ENCODE data around the gene LIN28B.
"Not testable (repeated sequence)": the region's sequence is repeated elsewhere in the genome, so short reads cannot be mapped to it uniquely, and the experiment has no call there.

Gene LIN28B

DNA sequence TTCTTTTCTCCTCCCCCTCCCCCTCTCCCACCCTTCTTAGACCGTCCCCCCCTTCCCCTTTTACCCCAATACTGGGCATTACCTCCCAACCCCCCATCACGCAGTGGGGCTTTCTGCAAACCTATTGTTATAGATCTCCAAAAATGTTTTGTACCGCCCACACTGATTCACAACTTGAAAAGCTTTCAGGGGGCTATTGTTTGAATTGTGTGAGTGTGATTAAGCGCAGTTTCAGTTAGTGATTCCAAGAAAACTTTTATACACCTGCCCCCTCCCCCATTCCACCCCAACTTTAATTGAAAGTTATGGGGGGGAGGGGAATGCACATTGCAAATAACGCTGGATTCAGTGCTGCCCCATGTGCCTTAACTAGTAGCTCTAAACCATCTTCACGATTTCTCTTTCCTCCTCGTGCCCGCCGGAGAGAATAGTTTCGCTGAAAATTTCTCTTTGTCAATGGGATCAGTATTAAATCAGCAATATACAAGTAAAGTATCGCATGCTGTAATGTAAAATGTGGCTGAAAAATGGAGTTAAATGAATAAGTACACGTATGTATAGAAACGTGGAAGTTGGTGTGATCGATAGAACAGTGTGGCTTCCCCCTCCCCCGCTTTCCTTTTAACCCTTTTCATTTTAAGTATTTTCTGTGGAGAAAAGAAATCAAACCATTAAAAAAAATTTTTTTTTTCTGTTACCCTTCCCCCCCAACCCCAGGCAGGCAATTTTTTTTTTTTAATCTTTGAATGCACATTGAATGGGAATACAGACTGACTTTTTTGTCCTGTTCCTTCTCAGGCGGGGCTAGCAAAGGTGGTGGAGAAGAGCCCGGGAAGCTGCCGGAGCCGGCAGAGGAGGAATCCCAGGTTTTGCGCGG, 632 bp downstream of the LIN28B start:
- no peak for DNase-seq

DNA sequence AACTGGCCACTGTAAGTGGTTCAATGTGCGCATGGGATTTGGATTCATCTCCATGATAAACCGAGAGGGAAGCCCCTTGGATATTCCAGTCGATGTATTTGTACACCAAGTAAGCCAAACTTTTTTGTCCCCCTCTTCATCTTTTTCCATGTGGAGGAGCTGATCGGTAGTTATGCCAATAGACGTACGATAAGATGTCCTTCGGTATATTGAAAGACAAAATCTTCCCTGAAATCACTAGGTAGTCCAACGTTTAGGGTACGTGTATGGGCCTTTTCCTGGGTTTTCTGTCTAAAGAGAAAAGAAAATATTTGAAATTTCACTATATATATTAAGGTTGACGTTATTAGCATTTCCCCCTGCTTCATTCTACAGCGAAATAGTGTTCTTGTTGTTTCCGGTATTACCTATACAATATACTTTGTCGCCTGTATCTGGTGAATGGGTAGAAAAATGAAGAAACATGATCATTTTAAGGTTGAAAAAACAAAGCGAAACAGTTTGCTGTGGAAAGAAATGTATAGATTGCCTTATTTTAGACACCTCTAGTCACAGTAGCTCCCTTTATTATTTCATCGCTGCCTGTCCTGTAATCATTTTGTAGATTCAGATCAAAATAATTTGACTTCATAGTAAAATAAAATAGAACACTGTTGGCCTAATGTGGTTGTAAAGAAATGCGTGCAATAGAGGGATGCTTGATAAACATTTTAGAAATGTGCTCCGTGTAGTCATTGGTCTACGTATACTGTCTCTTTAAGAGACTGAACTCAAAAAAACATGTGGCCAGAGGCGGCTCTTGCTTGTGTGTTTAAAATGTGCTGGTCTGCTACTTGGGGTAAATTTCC, 1.5 kb downstream of the LIN28B start:
- no peak for DNase-seq

DNA sequence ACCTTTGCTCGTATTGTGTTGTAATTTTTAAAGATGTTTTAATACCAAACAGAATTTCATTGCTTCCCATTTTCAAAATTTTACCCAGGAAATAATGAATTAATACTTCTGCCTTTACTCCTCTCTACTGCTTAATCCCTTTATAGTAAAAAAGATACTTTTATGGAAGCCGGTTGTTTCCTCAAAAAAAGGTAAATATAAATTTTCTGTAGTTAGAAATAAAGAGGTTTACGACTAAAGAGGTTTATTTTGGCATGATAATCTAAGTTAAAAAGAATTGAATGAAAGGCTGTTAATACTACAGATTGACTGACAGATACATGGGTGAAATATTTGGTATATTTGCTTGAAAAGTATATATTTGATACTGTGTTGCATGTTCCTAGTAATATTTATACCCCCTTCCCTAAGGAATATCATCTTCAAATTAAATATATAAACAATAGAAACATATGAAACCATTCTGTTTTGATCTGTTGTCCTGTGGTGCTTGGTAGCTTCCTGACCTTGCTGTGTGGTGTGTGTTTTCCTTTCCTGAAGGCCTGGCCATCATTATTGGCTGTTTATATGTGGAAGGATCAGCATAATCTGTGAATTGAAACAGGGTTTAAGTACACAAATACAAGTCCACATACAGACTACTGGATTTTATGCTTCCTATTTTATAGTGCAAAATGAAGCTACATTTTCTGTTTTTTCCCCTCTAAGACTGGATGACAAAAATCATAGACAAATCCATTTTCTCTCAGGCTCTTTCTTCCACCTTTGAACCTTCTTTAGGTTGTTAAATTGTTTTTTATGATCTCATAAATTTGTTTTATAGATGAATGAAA, 2.3 kb downstream of the LIN28B start:
- no peak for DNase-seq

DNA sequence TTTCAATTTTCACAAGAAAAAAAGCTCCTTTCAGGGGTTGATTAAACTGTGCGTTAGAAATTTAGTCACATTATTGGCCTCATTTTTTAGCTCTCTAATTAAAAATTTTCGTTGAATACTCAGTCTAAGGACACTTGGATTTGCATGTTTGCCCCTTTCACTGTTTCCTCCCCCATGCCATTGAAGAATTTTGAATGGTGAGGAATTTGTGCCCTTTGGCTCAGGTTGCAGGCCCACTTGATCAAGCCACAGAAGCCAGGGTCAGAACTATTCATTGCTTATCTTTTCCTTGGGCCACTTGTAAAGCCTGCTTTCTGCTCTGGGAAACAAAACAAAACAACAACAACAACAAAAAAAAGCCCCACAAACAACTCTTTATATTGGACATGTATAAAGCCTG, 12.2 kb downstream of the LIN28B start:
- no peak for DNase-seq

- DNase-seq: no peak
Measured at GRCh38 chr6:104969785-104970581, 13.1 kb downstream of the LIN28B start.

DNA sequence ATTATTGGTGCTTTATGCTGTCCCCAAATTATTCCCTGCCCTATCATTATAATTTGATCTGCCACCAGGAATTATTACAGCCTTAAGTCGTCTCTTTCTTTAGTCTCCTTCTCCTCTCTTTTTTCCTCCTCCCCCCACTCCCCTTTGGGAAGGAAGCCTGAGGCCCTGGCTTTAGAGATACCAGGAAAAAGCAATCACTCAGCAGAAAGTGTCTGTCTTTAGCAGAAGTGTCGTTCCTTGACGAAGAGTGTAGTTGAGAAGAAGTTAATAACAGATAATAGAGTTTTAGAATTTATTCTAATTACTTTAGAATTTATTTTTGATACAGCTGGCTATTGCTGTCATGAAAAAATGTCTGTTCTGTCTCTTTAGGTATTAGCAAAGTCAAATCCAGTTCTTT, 16.5 kb downstream of the LIN28B start:
- DNase-seq: no peak

- no peak for DNase-seq
Measured at GRCh38 chr6:104983296-104983695, 26.4 kb downstream of the LIN28B start.

- no peak for DNase-seq
Measured at GRCh38 chr6:104983776-104984175, 26.9 kb downstream of the LIN28B start.

DNA sequence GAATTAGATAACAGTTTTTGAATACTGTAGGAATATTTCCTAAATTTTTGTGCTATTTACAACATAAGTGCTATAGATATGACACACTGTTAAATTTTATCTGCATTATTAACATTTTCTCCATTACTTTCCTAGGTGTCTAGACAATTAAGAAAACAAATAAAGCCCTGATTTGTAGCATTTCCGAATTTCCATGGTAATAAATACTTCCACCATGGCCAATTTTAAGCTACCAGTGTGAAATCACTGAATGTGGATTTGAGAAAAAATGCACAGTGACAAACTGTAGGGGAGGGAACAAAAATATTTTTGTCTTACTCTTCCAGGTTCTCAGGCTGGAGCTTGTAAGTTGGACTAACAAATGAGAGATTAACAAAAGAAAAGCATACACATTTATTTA, 27.9 kb downstream of the LIN28B start:
- no peak for DNase-seq

DNA sequence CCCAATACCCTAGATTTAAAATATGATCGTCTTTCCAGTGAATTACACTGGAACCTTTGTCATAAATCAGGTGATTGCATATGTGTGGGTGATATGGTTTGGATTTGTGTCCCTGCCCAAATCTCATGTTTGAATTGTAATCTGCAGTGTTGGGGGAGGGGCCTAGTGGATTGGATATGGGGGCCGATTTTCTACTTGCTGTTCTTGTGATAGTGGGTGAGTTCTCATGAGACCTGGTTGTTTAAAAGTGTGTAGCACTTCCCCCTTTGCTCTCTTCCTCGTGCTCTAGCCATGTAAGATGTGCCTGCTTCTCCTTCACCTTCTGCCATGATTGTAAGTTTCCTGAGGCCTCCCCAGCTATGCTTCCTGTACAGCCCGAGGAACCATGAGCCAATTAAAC, 29.0 kb downstream of the LIN28B start:
- DNase-seq: not testable (repeated sequence)

DNA sequence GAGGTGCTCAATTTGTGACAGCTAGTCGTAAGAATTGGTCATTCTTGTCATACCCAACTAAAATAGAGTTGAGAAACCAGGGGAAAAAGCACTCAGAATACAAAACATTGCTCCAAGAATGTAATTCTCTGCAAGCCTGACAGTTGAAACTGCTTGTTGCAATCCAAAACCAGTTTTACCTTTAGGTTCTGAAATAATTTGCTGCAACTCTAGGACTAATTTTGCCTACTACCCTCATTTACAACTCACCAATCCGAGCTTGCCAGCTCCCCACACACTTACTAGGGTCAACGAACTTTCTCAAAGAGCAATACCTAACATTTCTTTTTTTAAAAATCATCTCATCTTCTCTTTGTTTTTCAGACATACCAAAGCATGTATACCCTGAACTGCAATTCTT, 29.7 kb downstream of the LIN28B start:
- DNase-seq: no peak

- DNase-seq: no peak
Measured at GRCh38 chr6:104987218-104987617, 30.3 kb downstream of the LIN28B start.

DNA sequence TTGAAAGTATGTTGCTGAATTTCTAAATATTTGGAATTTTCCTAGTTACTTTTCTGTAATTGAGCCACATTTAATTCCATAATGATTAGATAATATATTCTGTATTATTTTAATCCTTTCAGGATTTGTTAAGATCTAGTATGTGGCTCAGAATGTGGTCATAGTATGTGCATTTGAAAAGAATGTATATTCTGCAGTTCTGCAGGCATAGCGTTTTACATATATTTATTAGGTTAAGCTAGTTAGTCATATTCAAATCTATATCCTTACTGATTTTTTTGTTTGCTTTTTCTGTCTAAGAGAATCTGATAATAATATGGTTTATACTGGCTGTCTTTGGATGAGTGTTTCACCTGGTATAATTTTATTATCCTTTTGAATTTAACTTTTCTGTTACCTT, 33.2 kb downstream of the LIN28B start:
- DNase-seq: no peak

DNA sequence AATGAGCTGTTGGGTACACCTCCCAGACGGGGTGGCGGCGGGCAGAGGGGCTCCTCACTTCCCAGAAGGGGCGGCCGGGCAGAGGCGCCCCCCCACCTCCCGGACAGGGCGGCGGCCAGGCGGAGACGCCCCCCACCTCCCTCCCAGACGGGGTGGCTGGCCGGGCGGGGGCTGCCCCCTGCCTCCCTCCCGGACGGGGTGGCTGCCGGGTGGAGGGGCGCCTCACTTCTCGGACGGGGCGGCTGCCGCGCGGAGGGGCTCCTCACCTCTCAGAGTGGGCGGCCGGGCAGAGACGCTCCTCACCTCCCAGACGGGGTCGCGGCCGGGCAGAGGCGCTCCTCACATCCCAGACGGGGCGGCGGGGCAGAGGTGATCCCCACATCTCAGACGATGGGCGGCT, 34.2 kb downstream of the LIN28B start:
- DNase-seq: not testable (repeated sequence)

DNA sequence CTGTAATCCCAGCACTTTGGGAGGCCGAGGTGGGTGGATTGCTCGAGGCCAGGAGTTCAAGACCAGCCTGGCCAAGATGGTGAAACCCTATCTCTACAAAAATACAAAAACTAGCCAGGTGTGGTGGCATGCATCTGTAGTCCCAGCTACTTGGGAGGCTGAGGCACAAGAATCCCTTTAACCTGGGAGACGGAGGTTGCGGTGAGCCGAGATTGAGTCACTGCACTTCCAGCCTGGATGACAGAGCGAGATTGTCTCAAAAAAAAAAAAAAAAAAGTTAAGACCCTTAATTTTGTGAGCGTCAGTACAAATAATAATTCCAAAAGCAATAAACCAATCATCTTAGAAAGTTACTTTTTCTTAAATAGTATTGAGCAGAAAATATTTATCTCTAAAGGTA, 36.7 kb downstream of the LIN28B start:
- DNase-seq: not testable (repeated sequence)

GRCh38 chr6:104995989-104996617, 39.2 kb downstream of the LIN28B start:
- DNase-seq: no peak

DNA sequence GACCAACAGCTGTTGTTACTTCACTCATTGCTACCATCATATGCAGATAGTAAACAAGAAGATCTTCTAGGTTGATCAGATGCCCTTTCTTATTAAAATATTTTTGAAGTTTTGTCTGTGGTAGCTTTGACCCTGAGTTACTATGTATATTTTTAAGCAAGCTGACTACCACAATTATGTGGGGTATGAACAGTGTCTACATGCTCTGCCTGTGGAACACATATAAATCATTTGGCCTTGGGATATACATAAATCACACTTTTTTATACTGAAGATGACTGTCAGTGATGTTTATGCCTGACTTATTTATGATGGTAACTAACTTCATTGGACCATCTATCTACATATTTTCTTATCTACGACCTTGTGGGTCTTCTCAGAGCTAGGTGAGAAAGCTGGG, 44.2 kb downstream of the LIN28B start:
- no peak for DNase-seq

DNA sequence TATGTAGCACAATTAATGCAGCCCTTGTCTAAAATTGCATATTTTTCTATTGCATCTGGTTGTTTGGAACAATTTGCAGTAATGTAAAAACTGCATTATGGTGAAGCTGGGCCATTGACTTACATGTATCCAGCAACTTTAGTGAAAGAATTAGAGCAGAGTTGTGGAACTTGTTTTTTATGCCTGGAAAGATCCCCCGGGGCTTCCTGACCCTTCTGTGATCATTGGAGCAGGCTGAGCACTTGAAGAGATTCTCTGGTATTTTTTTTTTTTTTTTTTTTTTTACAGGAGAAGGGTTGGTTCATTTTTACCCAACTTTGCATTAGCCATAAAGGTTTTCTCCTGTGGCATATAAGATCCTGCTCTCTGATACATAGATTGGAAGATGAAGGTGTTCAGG, 45.0 kb downstream of the LIN28B start:
- DNase-seq: no peak

GRCh38 chr6:105005451-105005850, 48.5 kb downstream of the LIN28B start:
- DNase-seq: no peak

GRCh38 chr6:105013459-105013858, 56.6 kb downstream of the LIN28B start:
- not testable (repeated sequence) for DNase-seq

DNA sequence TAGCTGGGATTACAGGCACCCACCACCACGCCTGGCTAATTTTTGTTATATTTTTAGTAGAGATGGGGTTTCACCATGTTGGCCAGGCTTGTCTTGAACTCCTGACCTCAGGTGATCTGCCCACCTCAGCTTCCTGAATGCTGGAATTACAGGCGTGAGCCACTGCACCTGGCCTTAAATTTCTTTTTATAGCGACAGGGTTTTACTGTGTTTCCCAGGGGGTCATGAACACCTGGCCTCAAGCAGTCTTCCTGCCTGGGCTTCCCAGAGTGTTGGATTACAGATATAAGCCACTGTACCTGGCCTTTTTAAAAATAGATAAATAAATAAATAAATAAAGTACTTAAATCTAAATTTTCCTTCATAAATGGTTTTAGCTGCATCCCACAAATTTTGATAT, 57.5 kb downstream of the LIN28B start:
- no peak for DNase-seq

DNA sequence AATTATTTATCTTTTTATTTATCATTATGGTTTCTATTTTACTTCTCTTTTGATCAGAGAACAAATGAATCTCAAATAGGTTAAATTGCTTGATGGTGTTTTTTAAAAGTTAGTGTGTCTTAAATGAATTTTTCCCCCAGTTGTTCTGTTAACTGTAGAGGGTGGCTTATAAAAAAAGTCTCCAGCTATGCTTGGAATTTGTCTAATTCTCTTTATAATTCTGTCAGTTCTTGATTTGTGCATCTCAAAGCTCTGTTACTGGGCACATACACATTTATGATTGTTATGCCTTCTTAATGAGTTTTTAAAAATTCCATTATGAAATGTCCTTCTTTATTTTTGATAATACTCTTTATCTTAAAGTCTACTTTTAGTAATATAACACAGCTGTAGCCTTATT, 58.0 kb downstream of the LIN28B start:
- no peak for DNase-seq

All from stimulated activated CD8-positive, alpha-beta memory T cell treated with anti-CD3 and anti-CD28 coated beads, Interleukin-4, amount 100 ng/mL, for 48 hours (primary cell).